Measurements from ENCODE around the gene RETREG1. TPM values are rescaled to one million over a fixed set of nuclear protein-coding genes. Genes with fewer than 3 reads are reported as not detected.
"Not testable (repeated sequence)": the region's sequence is repeated elsewhere in the genome, so short reads cannot be mapped to it uniquely, and the experiment has no call there.

RETREG1 gene
- total RNA-seq, 2 donors from 2014 or later: 114 to 145 TPM

DNA sequence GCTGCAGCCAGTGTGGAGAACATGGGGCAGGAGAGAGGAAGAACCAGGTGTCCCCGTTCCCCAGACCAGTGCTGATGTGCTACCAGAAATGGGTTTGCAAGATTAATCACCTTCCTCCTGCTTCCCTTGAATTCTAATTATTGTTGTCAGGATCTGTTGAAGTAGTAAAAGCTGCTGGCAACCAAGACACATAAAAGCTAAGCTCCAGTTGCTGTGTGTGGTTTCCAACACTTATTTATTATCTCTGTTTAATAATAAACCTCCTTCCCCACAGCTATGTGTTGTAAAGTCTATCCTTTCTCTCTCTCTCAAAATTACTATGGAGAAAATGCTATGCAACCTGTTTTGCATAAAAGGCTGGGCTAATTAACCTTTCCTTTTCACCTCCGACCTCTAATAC is 2.3 kb upstream of the RETREG1 start:
- DNase-seq: no peak
- intact Hi-C loops (cut with DNase I): no loop called here
- no peak for ATAC-seq

DNA sequence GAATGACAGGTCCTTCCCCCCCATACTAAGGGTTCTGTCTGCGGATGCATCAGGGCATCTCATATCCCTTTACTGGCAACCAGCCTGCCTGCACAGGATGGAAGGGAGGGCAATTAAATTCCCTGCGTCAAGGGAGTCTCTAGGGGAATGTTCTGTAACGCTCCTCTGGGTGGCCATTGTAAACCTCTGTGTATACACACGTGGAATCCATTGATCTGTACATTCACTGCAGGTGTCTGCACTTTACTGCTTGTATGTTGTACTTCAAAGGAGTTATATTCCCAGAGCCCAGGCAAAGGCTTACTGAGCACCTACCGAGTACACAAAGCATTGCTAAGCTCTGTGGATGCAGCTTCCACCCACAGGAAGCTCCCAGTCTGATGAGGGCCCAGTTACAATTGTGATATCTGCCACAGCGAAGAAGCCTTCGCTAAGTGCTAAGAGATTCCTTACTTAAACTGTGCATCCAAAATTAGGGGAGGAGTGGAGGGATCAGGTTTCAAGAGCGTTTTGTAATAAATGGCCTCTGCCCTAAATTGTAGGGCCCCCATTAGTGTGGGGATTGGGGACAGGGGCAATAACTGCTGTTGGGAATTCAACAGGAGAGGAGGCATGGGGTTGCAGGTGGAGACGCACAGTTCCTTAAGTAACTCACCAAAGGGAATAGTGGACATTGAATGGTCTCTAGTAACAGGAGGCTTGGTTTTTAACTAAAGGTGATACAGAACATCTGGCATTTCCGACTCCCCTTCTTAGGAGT is 1.5 kb upstream of the RETREG1 start:
- no peak for ATAC-seq
- no peak for DNase-seq
- intact Hi-C loops (cut with DNase I): no loop called here

- ATAC-seq (peak; percentile 17 to 44), DNase-seq (peak; percentile 43)
- intact Hi-C loops (cut with DNase I): no loop called here
Observed at GRCh38 chr5:16617274-16617968, 624 bp upstream of the RETREG1 start.

- peak in 1 of 2 donors; percentile 7 for ATAC-seq
- intact Hi-C loops (cut with DNase I): no loop called here
- DNase-seq: no peak
Observed at GRCh38 chr5:16615741-16616535, 859 bp downstream of the RETREG1 start.

GRCh38 chr5:16612007-16612406 is 4.8 kb downstream of the RETREG1 start:
- ATAC-seq (no peak), DNase-seq (no peak)
- intact Hi-C loops (cut with DNase I): no loop called here

DNA sequence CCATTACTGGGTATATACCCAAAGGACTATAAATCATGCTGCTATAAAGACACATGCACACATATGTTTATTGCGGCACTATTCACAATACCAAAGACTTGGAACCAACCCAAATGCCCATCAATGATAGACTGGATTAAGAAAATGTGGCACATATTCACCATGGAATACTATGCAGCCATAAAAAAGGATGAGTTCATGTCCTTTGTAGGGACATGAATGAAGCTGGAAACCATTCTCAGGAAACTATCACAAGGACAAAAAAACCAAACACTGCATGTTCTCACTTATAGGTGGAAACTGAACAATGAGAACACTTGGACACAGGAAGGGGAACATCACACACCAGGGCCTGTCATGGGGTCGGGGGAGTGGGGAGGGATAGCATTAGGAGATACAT is 5.9 kb downstream of the RETREG1 start:
- DNase-seq; ATAC-seq; intact Hi-C loops (cut with DNase I): not testable (repeated sequence)

- intact Hi-C loops (cut with DNase I): no loop called here
- ATAC-seq: no peak
- no peak for DNase-seq
Observed at GRCh38 chr5:16609412-16609811, 7.4 kb downstream of the RETREG1 start.

- DNase-seq (no peak), ATAC-seq (no peak)
- intact Hi-C loops (cut with DNase I): no loop called here
Observed at GRCh38 chr5:16606628-16607027, 10.2 kb downstream of the RETREG1 start.

- no peak for ATAC-seq
- no peak for DNase-seq
- intact Hi-C loops (cut with DNase I): no loop called here
Observed at GRCh38 chr5:16603701-16604100, 13.1 kb downstream of the RETREG1 start.

DNA sequence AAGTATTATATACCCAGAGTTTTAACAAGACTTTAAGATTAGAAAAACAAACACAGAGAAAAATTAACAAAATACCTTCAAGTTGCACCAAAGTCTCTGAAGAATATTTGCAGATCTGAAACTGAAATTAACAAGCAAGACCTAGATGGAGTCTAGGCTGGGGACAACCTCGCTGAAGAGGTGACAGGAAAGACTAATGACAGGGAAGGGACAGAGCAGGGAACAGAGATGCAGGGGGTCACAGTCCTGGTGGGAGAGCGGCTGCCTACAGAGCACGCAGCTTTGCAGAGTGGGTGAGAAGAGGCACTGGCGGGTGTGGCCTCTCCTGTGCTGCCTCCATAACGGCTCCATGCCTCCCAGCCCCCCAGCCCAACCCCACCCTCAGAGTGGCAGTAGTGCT is 13.5 kb downstream of the RETREG1 start:
- no peak for ATAC-seq
- no peak for DNase-seq
- intact Hi-C loops (cut with DNase I): no loop called here

- intact Hi-C loops (cut with DNase I): no loop called here
- no peak for ATAC-seq
Observed at GRCh38 chr5:16602182-16602581, 14.6 kb downstream of the RETREG1 start.

GRCh38 chr5:16600946-16601345 is 15.9 kb downstream of the RETREG1 start:
- DNase-seq (no peak), ATAC-seq (peak in 1 of 2 donors; percentile 44)

More at GRCh38 chr5:16602182-16602581, 14.6 kb downstream of the RETREG1 start:
- no peak for DNase-seq

DNA sequence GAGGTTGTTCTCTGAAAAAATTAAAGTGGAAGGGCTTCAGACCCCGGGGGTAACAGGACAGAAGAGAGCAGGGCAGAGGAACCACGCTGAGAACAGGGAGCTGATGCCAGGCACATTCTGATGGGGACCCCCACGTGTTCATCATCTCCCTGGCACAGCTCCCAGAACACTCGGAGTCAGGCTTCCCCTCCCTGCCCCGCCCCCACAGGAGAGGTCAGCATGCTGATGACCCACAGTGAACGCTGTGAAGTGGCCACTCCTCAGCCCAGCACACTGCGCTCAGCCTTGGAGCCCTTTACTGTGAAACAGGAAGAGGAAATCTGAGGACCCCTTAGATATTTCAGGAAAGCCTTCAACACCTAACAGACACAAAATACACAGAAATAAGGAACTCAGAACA is 16.4 kb downstream of the RETREG1 start:
- intact Hi-C loops (cut with DNase I): no loop called here
- DNase-seq (peak; percentile 88), ATAC-seq (peak; percentile 84 to 93)

More at GRCh38 chr5:16600946-16601345, 15.9 kb downstream of the RETREG1 start:
- intact Hi-C loops (cut with DNase I): no loop called here

GRCh38 chr5:16597946-16598694 is 18.7 kb downstream of the RETREG1 start:
- ATAC-seq: no peak
- DNase-seq: no peak
- intact Hi-C loops (cut with DNase I): no loop called here

DNA sequence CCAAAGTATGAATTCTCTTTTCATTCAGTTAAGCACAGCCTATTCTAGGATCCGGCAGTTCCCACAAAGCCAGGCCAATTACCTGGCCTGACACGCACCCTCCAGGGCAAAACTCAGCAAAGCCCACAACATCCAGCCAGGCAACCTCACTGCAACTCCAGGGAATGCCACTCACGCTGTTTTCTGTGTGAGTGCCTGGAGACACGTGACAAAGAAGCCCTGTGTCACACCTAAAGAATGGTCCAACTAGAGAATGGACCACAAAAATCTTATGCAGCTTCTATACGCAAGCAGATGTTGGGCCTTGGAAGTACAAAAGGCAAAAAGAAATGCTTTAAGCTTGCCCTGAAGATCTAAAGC is 20.2 kb downstream of the RETREG1 start:
- DNase-seq: no peak
- no peak for ATAC-seq
- intact Hi-C loops (cut with DNase I): no loop called here

DNA sequence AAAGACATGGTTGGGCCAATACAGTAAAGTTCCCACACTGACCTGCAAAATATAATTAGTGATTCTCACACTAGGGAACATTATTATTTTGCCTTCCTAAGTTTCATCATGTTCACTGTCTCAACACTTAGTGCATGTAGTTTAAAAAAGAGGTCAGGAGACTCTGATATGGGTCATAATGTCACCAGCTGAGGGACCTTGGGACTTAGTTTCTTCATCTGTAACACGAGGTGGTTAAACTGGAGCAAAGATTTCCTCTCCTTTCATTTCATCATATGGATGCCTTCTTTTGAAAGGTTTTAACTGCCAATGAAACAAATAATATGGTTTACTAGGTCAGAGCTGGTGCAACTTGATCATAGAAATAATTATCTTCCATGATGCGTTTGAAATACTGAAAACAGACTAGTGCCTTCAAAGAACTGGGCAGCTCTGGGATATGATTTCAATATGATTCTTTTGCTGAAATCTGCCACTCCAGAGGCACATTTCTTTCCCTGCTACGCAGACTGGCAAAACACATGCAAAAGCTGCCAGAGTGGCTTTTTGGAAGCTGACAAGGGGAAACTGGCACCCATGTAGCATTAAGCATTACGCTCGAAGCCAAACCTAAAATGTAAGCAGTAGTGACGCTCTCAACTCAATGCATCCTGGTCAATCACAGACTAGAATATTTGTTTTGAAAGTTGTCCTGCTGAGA is 20.8 kb downstream of the RETREG1 start:
- intact Hi-C loops (cut with DNase I): no loop called here
- ATAC-seq (peak in 1 of 2 donors; percentile 45), DNase-seq (no peak)

DNA sequence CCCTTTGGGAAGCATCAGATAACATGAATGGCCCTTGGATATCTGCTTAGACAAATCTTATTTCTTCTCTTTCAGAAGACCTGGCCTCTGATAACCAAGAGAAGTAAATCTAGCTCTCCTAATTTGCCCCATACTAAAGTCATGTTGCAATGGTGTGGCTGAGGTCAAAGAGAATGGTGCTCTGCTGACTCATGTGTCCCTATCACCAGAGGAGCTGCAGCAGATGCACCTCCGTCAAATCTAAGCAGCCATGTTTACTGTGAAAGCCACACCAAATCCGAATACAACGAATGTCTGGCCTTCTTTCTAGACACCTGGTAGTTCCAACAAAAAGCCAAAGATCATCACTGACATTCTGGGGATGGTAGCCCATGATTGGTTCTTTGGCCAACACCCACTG is 23.2 kb downstream of the RETREG1 start:
- intact Hi-C loops (cut with DNase I): no loop called here
- ATAC-seq (peak in 1 of 2 donors; percentile 55), DNase-seq (no peak)

DNA sequence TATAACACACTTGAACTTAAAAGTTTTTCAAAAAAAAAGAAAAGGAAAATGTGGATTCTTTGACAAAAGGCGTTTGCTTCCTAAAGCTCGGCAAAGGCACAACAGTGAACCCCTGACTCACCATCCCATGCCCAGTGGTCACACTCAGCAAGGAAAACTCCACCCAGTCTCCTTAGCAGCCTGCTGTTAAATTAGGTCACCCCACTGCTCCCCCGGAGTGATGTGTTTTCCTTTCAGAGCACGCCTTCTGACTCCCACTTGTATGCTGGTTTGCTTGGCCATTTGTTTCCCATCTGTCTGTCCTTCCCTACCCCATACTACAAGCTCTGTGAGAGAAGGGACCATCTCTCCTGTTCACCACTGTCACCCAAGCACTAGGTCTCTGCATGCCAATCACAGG is 23.8 kb downstream of the RETREG1 start:
- intact Hi-C loops (cut with DNase I): no loop called here
- DNase-seq: no peak
- ATAC-seq: peak in 1 of 2 donors; percentile 82

DNA sequence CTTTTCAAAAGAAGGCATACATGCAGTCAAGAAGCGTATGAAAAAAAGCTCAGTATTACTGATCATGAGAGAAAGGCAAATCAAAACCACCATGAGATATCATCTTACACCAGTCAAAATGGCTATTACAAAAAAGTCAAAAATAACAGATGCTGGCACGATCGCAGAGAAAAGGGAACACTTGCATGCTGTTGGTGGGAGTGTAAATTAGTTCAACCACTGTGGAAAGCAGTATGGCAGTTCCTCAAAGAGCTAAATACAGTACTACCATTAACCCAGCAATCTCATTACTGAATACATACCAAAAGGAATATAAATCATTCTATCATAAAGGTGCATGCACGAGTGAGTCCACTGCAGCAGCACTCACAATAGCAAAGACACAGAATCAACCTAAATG is 24.5 kb downstream of the RETREG1 start:
- ATAC-seq (no peak), DNase-seq (no peak)

More for the DNA sequence above, 24.5 kb downstream of the RETREG1 start:
- intact Hi-C loops (cut with DNase I): no loop called here
